HG02973 (cell line): Measurements from ENCODE around the gene MAMLD1.
"Not testable (repeated sequence)": the region's sequence is repeated elsewhere in the genome, so short reads cannot be mapped to it uniquely, and the experiment has no call there.

ENCODE experiments used
- ATAC-seq: cut with Tn5 transposase; IDR thresholded peaks from one replicate; pipeline ENCODE4 v1.9.1; 2021; ENCODE audit warnings: moderate library complexity; ENCODE audit not compliant: unreplicated experiment

The MAMLD1 gene

DNA sequence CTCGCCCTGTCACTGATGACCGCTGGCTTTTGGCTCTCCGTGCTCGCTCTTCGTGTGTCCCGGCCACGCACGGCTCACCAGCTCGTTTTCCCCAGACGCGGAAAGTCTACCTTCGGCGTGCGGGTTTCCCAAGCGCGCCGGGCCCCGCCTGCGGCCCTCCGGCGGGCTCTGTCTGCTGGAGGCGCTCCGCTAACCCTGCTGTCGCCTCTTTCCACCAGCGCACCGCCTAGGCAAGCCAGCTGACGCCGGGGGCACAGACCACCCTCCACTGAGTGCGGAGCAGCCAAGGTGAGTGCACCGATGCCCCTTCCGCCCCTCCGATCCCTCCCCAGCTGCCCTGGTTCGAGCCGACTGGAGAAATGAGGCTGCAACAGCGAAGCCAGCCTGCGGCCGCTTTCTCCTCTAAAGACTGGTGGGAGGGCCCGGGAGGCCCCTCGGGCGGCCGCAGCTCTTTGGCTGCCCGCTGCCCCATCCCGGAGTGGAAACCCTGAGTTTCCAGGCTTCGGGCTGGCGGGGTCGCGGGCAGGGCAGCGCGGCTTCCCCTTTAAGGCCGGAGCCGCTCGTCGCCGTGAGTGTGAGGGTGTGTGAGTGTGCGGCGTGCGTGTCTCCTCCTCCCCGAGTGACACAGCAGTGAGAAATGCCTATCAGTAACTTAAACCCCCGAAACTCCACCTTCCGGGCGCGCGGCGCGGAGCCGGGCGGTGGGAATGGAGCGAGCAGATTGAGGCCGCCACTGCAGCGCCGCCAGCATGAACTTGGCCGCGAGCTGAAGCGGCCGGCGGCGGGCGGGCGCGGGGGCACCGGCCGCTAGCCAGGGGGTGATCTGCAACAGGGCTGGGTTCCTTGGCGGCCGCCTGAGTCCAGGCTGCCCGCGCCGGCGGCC is at the start of gene MAMLD1:
Gene MAMLD1, plus strand, starts transcription at position 719 of the 883 bp plus-strand sequence. CDS start 82,200 bp downstream, outside the sequence.
- no peak for ATAC-seq

GRCh38 chrX:150313514-150313913 is 49.6 kb upstream of the MAMLD1 start:
- no peak for ATAC-seq

GRCh38 chrX:150314186-150314585 is 48.9 kb upstream of the MAMLD1 start:
- no peak for ATAC-seq

DNA sequence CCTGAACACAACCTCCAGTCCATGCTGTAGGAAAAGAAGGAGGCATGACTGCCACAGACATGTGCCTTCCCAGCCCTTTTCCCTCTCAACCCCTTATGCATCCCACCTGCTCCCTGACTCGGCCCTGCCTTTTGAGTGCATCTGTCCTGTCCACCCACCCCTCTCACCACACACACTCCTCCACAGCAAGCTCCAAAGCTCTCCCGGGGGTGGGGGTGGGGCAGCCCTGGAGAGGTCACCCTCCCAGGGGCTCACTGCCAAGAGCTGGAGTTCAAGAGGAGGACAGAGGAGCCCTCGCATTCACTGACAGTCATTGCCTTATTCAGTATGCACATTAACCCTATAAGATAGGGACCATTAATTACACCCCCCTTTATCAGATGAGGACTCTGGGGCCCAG is 46.6 kb upstream of the MAMLD1 start:
- no peak for ATAC-seq

GRCh38 chrX:150323020-150323419 is 40.1 kb upstream of the MAMLD1 start:
- ATAC-seq = no peak

GRCh38 chrX:150324035-150324728 is 38.9 kb upstream of the MAMLD1 start:
- no peak for ATAC-seq

- ATAC-seq = no peak
These were observed 38.2 kb upstream of the MAMLD1 start for GRCh38 chrX:150324919-150325318.

DNA sequence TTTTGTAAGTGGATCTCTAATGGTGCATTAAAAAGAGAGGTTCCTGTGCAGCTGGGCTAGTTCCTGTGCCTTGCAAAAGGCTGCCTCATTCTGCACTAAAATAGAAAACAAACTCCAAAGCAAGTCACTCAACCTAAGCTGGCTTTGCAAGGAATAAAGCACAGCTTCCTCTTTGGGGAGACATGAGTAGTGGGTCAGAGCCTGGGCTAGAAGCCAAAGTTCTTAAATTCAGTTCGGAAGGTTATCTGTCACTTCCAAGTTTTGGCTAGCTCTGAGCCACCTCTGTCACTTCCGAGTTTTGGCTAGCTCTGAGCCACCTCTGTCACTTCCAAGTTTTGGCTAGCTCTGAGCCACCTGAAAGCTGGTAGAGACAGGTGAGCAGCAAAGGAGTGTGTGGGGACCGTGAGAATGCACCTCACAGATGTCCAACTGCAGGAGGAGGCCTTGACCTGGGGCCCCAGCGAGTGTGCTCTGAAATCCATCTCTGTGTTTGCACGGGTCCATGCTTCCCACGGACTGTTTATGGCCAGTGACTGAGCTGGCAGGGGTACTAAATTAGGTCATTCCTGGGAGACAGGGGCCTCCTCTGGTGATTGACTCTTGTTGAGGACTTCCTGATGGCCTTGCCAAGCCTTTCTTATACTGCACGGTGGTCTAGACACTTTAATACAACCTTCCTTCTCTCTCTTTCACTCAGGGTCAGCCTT is 36.4 kb upstream of the MAMLD1 start:
- ATAC-seq = no peak

DNA sequence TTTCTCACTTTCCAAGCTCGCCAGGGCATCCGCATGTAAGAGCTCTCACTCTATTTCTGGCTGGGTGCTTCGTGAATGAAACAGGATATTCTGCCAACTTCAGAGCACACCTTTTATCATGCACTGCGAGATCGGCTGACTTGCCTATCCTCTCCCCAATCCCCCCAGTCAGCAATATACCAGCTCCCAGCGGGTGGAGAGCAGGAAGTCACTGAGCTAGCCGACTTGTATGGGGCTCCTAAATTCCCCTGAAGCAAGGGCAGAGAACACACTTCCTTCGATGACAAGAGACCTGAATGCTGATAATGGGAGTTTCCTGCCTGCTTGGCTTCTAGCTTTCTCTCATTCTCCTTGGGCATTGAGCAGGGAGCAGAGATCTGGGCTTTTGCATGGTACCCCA is 33.8 kb upstream of the MAMLD1 start:
- no peak for ATAC-seq

- no peak for ATAC-seq
These were observed 33.2 kb upstream of the MAMLD1 start for GRCh38 chrX:150329868-150330267.

DNA sequence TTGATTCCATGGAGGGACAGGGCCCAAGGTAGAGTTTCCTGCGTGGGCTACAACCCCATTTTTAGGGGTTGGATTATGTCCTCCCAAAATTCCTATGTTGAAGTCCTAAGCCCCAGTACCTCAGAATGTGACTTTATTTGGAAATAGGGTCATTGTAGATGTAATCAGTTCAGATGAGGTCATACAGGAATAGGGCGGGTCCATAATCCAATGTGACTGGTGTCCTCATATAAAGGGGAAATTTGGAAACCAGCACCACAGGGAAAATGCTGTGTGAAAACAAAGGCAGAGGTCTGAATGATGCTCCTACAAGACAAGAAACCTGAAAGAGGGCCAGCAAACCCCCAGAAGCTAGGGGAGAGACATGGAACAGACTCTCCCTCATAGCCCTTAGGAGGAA is 31.1 kb upstream of the MAMLD1 start:
- no peak for ATAC-seq

GRCh38 chrX:150334100-150334499 is 29.0 kb upstream of the MAMLD1 start:
- ATAC-seq = no peak

- no peak for ATAC-seq
These were observed 28.1 kb upstream of the MAMLD1 start for GRCh38 chrX:150334981-150335380.

GRCh38 chrX:150337026-150337425 is 26.1 kb upstream of the MAMLD1 start:
- no peak for ATAC-seq

DNA sequence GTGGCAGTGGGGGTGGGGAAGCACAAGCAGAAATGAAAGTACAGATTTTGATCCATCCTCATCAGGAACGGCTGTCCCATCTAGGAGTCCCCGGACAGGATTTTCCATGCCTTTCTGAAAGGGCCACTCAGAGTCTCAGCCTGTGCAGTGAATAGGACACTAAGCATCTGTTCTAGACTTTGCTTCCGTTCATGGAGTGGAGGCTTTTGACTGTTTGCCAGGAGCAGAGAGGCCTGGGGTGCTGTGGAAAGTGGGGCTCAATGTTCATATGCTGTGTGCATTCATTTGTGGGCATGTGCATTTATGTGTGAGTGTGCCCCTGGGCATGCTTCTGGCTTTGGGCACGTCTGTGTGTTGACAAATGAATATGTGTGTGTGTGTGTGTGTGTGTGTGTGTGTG is 25.6 kb upstream of the MAMLD1 start:
- ATAC-seq = no peak

DNA sequence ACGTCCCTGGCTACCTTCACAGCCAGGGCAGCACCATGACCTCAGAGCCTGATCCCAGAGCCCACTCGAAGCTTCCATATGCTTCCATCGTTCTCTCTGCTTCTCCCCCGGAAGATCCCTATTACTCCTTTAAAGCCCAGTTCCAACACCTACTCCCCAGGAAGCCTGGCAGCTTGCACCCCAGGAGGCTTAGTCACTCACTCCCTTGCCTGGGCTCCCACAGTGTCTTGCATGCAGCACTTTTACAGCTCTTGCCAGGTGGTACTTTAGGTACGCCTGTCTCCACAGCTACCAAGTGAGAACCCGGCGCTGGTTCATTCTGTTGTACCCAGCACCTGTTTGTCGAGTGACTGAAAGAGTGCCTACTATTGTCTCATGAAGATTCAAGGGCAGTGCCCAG is 24.5 kb upstream of the MAMLD1 start:
- ATAC-seq = no peak

DNA sequence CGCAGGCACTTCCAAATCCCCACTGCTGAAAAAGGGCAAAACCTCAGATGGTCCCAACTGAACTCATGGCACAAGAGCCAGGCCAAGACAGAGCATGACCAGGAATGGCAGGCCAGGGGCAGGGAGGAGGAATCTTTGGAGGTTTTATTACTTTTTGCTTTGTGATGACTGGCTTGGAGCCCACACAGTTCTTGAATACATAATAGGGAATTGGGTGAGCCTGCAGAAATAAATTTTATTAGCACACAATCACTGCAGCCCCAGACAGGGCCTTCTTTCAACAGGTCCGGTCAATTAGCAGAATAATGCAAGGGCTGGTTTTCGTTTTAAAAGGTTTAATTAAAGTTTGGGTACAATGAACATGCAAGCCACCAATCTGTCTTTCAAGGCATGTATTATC is 23.4 kb upstream of the MAMLD1 start:
- no peak for ATAC-seq

GRCh38 chrX:150340326-150340725 is 22.8 kb upstream of the MAMLD1 start:
- not testable (repeated sequence) for ATAC-seq

DNA sequence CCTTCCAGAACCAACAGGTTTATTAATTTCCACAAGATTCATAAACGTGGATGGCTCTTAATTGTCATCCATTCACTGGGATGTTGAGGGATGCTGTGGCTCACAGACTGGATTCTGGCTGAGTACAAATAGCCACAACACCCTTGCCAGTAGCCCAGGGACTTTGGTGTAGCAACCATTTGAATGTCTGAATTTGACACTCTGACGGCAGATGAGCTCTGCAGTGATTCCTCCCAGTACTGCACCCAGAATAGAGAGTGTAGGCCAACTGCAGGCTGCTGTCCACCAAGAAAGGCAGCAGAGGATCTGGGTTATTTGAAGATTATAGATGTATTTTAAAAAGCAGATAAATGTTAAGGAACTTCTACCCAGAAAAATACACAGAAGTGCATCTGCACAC is 15.6 kb upstream of the MAMLD1 start:
- no peak for ATAC-seq

DNA sequence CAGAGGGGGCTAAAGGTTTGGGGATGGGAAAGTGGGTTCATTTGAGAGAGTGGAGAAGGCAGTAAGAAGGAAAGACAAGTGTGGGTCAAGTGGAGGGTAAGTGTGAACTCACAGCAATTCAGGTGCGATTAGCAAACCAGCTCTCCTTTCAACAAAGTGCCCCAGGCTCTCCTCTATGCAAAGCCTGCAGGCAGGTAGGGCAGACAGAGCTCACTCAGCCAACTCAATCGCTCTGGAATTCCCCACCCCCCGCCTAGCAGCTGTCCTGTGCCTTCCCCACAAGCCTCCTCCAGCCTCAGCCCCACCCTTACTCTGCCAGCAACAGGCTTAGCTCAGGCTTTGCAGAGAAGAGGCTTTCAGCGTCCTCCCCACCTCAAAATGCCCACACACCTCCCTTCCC is 14.8 kb upstream of the MAMLD1 start:
- no peak for ATAC-seq

DNA sequence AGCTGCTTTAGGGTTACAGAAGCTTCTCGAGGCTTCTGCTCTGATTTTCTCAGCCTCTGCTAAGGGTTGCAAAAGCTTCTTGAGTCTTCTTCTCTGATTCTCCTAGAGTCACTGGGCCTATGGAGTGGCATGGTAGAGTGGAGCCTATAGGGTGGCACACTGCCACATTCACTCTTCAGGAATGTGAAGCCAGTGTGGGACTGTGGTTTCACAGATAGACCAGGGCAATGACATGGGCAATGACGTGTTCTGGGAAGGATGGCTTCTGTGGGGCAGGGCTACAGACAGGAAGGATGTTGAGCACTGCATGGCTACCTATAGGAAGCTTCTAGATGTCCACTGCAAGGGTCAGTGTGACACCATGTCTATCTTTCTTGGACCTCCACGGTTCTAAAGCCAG is 11.0 kb upstream of the MAMLD1 start:
- no peak for ATAC-seq

DNA sequence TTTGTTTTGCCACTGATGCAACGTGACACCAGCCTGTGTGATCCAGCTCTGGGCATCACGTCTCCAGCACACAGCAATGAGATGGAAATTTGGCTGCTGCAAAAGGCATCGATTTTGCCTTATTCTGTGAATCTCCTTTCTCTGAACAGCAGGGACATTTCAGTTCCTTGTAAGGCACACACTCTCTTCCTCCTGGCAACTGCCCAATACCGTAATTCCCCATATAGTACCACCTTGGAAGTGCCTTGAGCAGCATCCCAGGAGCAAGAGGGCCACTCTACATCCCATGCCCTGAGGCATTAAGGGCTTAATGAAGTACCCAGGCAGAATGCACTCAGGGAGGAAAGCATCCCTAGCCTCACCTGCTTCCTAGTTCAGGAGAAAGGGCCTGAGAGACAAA is 10.5 kb upstream of the MAMLD1 start:
- no peak for ATAC-seq
